Measurements from ENCODE around the gene CHD2. TPM values are rescaled to one million over a fixed set of nuclear protein-coding genes. Genes with fewer than 3 reads are reported as not detected.

The CHD2 gene
- total RNA-seq, 1 experiment from 2014 or later: 81.8 TPM

DNA sequence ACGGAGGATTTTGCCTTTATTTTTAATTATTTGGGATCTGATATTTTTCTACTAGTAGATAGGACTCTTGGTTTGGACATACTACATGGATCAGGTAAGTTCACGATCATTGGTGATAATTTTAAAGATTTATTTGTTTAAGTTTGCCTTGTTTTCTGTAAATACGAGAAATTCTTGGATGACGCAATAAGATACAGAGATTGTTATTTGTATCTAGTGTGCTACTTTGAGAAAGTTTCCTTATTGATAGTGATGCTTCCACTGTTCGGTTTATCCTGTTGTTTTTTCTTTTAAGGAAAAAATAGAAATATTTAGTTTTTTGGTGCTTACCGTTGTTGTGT lies 577 bp downstream of the CHD2 start:
- ChIA-PET POLR2A (interaction anchor here (0.6 to 1.6 kb wide), 8 partner anchors 9 to 95 kb away, joined by 3 to 26 read pairs (median 6); no protein-coding TSS in a partner anchor), CTCF (interaction anchor here (0.6 to 0.9 kb wide), 3 partner anchors 91 to 702 kb away, joined by 3 to 6 read pairs (median 3); no protein-coding TSS in a partner anchor)
- Histone ChIP-seq H3K36me3 (ENCODE audit: control insufficient read depth, insufficient read depth, low read length) (peaks cover 59% of the 10 kb centered on the region), H3K27me3 (ENCODE audit: control insufficient read depth, insufficient read depth, low read length) (no peaks in the 10 kb centered on the region), H3K4me1 (ENCODE audit: control insufficient read depth, insufficient read depth, low read length) (peaks cover 27% of the 10 kb centered on the region; the same call in 1 of the 2 replicates), H3K4me3 (ENCODE audit: low read depth in 2 of 2, low read length in 2 of 2) (peak overlapping the region; percentile 68 to 71), H3K27ac (ENCODE audit: low read length) (peak overlapping the region; percentile 100), H3K9me3 (ENCODE audit: control insufficient read depth, insufficient read depth, low read depth, low read length) (no peaks in the 10 kb centered on the region)
- ATAC-seq (no peak), DNase-seq (ENCODE audit: low read depth, low spot score) (peak; percentile 41)
- in situ Hi-C loops (cut with HindIII; ENCODE audit: low pct_unique_long_range_greater_than_20kb, low sequenced_read_pairs): no loop called here
- intact Hi-C loops (cut with micrococcal nuclease; ENCODE audit: unreplicated experiment): no loop called here
- TF ChIP-seq POLR2AphosphoS5 (IDR thresholded peaks at IDR 0.05; ENCODE audit: low read depth, low read length): no peak
- TF ChIP-seq SIN3A (IDR thresholded peaks at IDR 0.05; ENCODE audit: borderline replicate concordance, insufficient read depth, low read depth, low read length): no peak
- TF ChIP-seq, protein P1, sequence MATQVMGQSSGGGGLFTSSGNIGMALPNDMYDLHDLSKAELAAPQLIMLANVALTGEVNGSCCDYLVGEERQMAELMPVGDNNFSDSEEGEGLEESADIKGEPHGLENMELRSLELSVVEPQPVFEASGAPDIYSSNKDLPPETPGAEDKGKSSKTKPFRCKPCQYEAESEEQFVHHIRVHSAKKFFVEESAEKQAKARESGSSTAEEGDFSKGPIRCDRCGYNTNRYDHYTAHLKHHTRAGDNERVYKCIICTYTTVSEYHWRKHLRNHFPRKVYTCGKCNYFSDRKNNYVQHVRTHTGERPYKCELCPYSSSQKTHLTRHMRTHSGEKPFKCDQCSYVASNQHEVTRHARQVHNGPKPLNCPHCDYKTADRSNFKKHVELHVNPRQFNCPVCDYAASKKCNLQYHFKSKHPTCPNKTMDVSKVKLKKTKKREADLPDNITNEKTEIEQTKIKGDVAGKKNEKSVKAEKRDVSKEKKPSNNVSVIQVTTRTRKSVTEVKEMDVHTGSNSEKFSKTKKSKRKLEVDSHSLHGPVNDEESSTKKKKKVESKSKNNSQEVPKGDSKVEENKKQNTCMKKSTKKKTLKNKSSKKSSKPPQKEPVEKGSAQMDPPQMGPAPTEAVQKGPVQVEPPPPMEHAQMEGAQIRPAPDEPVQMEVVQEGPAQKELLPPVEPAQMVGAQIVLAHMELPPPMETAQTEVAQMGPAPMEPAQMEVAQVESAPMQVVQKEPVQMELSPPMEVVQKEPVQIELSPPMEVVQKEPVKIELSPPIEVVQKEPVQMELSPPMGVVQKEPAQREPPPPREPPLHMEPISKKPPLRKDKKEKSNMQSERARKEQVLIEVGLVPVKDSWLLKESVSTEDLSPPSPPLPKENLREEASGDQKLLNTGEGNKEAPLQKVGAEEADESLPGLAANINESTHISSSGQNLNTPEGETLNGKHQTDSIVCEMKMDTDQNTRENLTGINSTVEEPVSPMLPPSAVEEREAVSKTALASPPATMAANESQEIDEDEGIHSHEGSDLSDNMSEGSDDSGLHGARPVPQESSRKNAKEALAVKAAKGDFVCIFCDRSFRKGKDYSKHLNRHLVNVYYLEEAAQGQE (IDR thresholded peaks at IDR 0.05; ENCODE audit: insufficient read depth in 1 of 2, low read depth in 2 of 2, low read length in 1 of 2): no peak; a peak in 1 of 4 replicates
- no peak for TF ChIP-seq TCF7L2 (IDR thresholded peaks at IDR 0.05; ENCODE audit: low read depth, low read length)
- no TSS peak for BruUV-seq (replicated peaks)

DNA sequence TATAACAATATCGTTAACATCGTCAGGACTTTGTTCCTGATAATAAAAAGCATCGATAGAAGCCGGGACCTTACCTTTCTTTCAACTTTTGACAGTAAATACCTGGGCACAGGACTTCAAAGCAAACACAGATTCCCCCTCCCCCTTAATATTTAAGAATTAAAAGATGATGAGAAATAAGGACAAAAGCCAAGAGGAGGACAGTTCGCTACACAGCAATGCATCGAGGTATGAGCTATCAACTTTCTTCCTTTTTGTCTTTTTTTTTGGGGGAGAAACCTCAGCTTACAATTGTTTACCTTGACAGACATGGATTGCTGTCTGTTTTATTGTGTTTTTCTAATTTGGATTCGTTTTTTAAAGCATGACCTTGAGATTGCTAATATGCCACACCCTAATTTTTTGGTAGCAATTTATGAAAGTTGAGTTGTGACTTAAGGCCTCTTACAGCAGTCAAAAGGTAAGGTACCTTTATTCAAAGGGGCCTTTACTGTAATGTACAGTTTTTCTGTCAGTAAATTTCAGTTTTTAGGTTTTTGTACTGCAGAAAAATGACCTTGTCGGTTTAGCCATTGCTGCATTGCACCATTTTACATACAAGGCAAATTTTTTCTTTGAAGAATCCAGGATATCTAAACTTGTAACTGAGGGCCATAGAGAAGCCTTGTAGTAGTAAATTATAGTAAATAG lies 1.1 kb downstream of the CHD2 start:
- peaks cover 54% of the 10 kb centered on the region for H3K36me3 ChIP-seq (ENCODE audit: control insufficient read depth, insufficient read depth, low read length)
- no peak for TF ChIP-seq POLR2AphosphoS5 (IDR thresholded peaks at IDR 0.05; ENCODE audit: low read depth, low read length)
- TF ChIP-seq TCF7L2 (IDR thresholded peaks at IDR 0.05; ENCODE audit: low read depth, low read length): peak; percentile 96
- intact Hi-C loops (cut with micrococcal nuclease; ENCODE audit: unreplicated experiment): no loop called here
- ChIA-PET CTCF (no interaction called here), POLR2A (interaction anchor here (0.6 to 1.0 kb wide), 3 partner anchors 16 to 92 kb away, joined by 3 to 5 read pairs (median 5); no protein-coding TSS in a partner anchor)
- BruUV-seq (replicated peaks): TSS peak; percentile 66
- peak overlapping the region; percentile 100 for H3K27ac ChIP-seq (ENCODE audit: low read length)
- in situ Hi-C loops (cut with HindIII; ENCODE audit: low pct_unique_long_range_greater_than_20kb, low sequenced_read_pairs): no loop called here
- peaks cover 31% of the 10 kb centered on the region for H3K4me1 ChIP-seq (ENCODE audit: control insufficient read depth, insufficient read depth, low read length)
- no peaks in the 10 kb centered on the region for H3K27me3 ChIP-seq (ENCODE audit: control insufficient read depth, insufficient read depth, low read length)
- DNase-seq (ENCODE audit: low read depth, low spot score) (no peak), ATAC-seq (no peak)
- H3K4me3 ChIP-seq (ENCODE audit: low read depth in 2 of 2, low read length in 2 of 2): peak overlapping the region; percentile 68 to 71
- no peaks in the 10 kb centered on the region for H3K9me3 ChIP-seq (ENCODE audit: control insufficient read depth, insufficient read depth, low read depth, low read length)

DNA sequence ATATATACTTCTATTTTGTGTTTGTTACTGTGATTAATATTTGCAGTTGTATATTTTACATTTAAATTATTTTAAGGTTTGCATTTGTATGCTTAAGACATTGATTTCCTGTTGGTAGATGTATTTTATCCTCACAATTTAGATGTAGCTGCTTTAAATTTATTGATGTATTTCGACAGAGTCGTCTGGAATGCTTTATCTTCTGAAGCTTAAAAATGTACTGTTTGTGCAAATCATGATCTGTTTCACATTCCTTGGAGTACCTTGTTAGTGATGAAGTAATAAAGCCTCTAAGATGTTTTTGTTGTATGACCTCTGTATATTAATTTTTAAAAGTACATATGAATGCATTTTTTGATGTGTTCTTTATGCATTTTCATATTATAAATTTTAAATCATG lies 1.9 kb downstream of the CHD2 start:
- ATAC-seq (no peak), DNase-seq (ENCODE audit: low read depth, low spot score) (no peak)
- H3K27me3 ChIP-seq (ENCODE audit: control insufficient read depth, insufficient read depth, low read length): no peaks in the 10 kb centered on the region
- peak overlapping the region; percentile 68 to 71; a peak in 3 of 4 replicates for H3K4me3 ChIP-seq (ENCODE audit: low read depth in 2 of 2, low read length in 2 of 2)
- no peaks in the 10 kb centered on the region for H3K9me3 ChIP-seq (ENCODE audit: control insufficient read depth, insufficient read depth, low read depth, low read length)
- H3K4me1 ChIP-seq (ENCODE audit: control insufficient read depth, insufficient read depth, low read length): peaks cover 38% of the 10 kb centered on the region
- TF ChIP-seq, protein P1 (IDR thresholded peaks at IDR 0.05; ENCODE audit: insufficient read depth in 1 of 2, low read depth in 2 of 2, low read length in 1 of 2): no peak
- TF ChIP-seq TCF7L2 (IDR thresholded peaks at IDR 0.05; ENCODE audit: low read depth, low read length): no peak
- TF ChIP-seq, protein P2, sequence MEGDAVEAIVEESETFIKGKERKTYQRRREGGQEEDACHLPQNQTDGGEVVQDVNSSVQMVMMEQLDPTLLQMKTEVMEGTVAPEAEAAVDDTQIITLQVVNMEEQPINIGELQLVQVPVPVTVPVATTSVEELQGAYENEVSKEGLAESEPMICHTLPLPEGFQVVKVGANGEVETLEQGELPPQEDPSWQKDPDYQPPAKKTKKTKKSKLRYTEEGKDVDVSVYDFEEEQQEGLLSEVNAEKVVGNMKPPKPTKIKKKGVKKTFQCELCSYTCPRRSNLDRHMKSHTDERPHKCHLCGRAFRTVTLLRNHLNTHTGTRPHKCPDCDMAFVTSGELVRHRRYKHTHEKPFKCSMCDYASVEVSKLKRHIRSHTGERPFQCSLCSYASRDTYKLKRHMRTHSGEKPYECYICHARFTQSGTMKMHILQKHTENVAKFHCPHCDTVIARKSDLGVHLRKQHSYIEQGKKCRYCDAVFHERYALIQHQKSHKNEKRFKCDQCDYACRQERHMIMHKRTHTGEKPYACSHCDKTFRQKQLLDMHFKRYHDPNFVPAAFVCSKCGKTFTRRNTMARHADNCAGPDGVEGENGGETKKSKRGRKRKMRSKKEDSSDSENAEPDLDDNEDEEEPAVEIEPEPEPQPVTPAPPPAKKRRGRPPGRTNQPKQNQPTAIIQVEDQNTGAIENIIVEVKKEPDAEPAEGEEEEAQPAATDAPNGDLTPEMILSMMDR (IDR thresholded peaks at IDR 0.05): no peak
- ChIA-PET POLR2A (interaction anchor here (0.6 kb wide), 1 partner anchor 93 kb away, joined by 5 read pairs; no protein-coding TSS in a partner anchor), CTCF (no interaction called here)
- no TSS peak for BruUV-seq (replicated peaks)
- peaks cover 46% of the 10 kb centered on the region for H3K36me3 ChIP-seq (ENCODE audit: control insufficient read depth, insufficient read depth, low read length)
- H3K27ac ChIP-seq (ENCODE audit: low read length): peak overlapping the region; percentile 100
- intact Hi-C loops (cut with micrococcal nuclease; ENCODE audit: unreplicated experiment): no loop called here
- in situ Hi-C loops (cut with HindIII; ENCODE audit: low pct_unique_long_range_greater_than_20kb, low sequenced_read_pairs): no loop called here
